Subcutaneous adipose tissue (tissue), 4 donors: ENCODE measurements around the gene RRBP1. TPM values are rescaled to one million over a fixed set of nuclear protein-coding genes. Genes with fewer than 3 reads are reported as not detected.

ENCODE experiments used
- total RNA-seq, 4 donors: library from RNA; depleted of rRNA; stranded (reverse); fragments of >200 nt; gene quantifications; one replicate each; pipeline ENCODE4 v1.1.0, GENCODE V29; 2016
- TF ChIP-seq, protein P1 (sequence below): fragments of 450-650 bp; IDR thresholded peaks from one replicate; pipeline ENCODE4 v1.5.1; 2016; ENCODE audit warnings: low read depth, mild to moderate bottlenecking, control low read depth, antibody characterized with exemption, moderate library complexity

Gene RRBP1
- total RNA-seq, 4 donors from 2014 or later, result 45.0 to 71.6 (median 55.2) TPM

DNA sequence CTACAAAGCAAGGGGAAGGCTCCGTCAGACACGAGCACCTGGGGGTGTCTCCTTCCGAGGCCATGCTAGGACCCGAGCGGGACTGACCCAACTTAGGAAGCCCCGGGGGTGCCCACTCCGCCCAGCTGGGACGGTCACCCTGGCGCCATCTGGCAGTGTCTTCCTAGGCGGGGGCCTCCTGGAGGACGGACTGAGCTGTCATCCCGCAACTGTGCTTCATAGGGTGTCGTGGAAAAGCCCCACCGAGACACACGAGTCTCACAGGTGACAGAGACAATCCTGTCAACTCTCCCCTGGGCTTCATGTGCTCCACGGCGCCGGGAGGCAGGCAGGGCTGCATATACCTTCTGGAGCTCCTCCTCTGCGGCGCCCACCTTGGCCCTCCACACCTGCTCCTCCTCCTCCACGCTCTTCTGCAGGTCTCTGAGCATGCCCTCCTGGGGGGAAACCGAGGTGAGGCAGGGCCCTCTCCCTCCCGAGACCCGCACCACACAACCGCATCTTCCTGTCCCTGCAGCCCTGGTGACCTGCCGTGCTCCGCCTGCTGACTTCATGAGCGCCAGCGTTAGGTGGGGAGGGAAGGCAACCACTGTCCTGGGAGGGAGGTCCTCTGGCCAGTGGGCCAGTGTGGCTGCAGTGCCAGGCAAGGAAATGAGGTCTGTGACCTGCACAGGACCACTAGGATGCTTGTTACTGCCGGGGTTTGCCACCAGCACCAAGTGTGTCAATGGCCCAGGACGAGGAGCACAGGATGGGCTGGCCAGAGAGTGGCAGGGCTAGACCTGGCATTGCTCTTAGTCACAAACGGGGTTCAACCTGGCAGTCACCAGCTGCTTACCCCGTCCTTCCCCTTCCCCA is 61.4 kb downstream of the RRBP1 start:
- TF ChIP-seq, protein P1, sequence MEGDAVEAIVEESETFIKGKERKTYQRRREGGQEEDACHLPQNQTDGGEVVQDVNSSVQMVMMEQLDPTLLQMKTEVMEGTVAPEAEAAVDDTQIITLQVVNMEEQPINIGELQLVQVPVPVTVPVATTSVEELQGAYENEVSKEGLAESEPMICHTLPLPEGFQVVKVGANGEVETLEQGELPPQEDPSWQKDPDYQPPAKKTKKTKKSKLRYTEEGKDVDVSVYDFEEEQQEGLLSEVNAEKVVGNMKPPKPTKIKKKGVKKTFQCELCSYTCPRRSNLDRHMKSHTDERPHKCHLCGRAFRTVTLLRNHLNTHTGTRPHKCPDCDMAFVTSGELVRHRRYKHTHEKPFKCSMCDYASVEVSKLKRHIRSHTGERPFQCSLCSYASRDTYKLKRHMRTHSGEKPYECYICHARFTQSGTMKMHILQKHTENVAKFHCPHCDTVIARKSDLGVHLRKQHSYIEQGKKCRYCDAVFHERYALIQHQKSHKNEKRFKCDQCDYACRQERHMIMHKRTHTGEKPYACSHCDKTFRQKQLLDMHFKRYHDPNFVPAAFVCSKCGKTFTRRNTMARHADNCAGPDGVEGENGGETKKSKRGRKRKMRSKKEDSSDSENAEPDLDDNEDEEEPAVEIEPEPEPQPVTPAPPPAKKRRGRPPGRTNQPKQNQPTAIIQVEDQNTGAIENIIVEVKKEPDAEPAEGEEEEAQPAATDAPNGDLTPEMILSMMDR, result no peak

DNA sequence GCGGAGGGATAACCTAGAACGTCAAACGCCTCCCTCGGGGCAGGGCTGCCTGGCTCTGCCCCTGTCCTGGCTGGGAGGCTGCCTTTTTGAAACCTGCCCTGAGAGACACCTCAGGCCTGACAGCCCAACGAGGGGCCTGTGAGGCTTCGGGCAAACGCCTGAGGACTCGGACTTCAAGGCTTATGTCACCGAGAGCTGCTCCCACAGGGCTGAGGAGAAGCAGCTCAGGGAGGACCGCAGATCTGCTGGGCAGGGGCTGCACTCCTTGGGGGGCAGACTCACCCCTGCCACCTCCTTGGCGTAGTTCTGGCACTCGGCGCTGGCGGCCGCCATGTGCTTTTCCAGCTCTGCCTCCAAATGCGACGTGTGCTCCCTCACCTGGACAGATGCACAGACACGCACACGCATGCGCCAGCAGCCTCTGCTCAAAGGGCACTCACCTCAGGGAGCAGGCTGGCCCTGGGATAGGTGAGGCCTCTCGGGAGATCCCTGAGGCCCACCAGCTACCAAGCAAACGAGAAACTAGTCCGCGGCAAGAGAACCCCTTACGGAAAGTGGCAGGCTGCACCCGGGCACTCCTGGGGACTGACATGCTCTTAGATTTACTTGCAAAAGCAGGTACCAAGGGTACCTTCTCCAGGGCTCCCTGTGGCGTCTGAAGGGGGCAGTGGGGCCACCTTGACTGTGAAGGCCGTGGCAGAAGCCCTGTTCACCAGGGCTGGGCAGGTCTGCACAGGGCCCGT is 62.5 kb downstream of the RRBP1 start:
- TF ChIP-seq, protein P1, result no peak

DNA sequence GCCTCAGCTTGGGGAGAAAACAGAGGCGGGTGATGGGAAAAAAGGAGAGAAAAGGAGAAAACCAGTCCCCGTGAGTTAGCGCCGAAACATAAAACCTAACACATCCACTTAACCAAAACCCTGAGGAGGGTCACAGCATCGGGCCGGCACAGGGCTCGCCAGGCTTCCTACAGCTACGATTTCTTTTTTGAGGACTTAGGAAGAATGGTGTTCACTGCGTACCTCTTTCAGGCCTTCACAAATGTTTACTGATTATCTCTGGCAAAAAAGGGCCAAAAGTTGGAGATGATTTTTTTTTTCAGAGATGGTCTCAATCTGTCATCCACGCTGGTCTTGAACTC is 63.4 kb downstream of the RRBP1 start:
- TF ChIP-seq, protein P1, result no peak

DNA sequence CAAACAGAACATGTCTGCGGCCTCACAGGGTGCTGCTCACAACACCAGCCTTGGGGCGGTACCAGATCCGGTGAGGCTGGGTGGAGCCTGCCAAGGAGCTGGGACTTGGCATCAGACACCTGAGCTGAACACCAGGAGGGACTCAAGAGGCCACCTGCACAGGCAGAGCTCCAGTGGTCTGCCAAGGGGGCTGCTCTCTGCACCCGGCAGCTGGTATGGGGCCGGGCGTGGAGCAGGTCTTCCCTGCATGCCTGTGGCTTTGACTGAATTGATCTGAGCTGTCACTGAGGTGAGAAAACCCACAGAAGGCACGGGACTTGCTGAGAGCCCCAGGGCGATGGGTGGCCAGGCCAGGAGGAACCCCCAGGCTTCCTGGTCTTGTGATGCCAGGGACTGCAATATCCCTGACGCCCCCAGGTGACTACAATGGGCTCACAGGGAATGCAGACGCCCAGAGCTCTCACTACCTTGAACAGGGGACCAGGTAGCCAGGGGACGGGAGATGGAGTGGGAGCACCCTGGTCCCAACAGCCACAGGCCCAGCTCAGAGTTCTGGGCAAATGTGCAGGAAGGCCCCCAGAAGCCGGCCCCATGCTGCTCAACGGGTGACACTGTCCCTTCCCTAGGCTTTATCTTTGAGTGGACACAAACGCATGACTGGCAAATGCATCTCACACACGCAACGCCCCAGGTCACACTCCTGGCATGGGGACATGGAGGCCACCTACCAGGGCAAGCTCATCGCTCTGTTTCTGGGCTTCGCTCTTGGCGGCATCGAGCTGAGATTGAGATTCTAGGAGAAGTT is 64.0 kb downstream of the RRBP1 start:
- TF ChIP-seq, protein P1, result no peak

DNA sequence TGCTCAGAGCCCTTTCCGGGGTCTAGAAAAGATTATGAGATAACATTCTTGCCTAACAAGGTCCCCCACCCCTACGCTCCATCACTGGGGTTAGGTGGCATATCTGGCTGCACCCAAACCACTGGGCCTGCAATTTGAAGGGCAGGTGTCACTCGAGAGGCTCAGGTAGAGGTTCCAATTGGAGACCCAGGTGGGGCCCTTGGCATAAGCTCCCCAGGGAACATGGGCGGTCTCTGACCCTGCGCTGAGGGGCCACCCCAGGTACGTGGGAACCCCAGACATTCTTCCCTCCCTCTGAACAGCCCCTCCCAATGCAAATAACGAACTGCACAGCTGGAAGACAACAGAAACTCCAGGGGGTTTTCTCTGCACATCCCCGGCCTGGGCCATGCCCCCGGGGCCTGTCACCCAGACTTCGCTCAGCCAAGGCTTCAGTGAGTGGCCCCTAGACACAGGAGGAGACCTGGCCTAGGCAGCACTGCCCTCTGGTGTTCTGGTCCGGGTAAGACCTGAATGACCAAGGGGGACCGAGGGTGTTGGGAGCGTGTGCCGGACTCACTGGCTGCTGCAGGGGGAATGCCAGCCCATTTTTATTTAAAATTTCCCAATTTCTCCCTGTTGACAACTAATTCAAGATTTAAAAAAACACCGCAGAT is 64.7 kb downstream of the RRBP1 start:
- TF ChIP-seq, protein P1, result no peak

DNA sequence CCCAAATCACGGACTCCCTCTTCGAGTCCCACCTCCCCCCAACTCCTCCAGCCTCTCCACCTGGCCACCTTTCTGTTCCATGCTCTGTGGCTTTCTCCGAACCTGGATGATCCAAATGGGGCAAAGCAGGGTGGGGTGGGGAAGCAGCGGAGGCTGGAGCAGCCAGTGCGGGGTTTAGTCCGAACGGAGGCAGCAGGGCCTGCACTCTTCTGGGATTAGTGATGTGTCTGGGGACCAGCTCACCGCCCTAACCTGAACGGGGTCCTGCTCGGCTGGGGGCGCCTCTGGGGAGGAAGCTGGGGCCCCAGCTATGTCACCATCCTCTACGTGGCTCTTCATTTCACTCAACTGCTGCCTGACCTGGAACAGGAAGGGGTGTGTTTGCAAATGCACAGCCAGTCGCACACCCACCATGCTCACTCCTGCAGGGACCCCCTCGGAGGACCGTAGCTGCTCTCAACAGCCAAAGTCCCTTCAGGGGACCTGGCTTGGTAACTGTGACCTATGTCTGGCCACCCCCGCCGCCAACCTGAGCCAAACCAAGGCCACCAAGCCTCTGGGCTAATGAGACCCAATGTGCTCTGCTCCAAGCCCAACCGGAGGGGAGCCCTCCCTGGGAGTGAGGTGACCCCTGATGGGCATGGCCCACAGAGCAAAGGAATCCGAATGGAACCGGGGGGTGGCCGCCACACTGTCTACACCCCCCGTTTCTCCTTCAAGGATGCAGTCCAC is 65.4 kb downstream of the RRBP1 start:
- TF ChIP-seq, protein P1, result no peak
